ENCODE measurements around the gene PLCB2.

PLCB2 gene

GRCh38 chr15:40344631-40345120, 36.9 kb upstream of the PLCB2 start (continued):
- TF ChIP-seq ZNF692 (tag by site-specific recombination; IDR thresholded peaks at IDR 0.05): no peak

GRCh38 chr15:40344217-40344616, 36.5 kb upstream of the PLCB2 start:
- CTCF ChIA-PET: interaction anchor here (0.6 to 2.9 kb wide), 26 partner anchors 9 to 317 kb away, joined by 3 to 17 read pairs (median 5); partner anchors contain the start of genes DISP2, INAFM2 and KNSTRN
- no peak overlapping the region for H3K27ac ChIP-seq (ENCODE audit: extremely low read depth, low read depth, low read length)
- H3K36me3 ChIP-seq (ENCODE audit: control insufficient read depth in 2 of 2, insufficient read depth in 1 of 2, low read length in 2 of 2): no peaks in the 10 kb centered on the region
- peaks cover 10% of the 10 kb centered on the region; the same call in 1 of the 2 replicates for H3K4me1 ChIP-seq (ENCODE audit: control insufficient read depth, insufficient read depth, low read length)
- H3K9me3 ChIP-seq (ENCODE audit: control insufficient read depth, insufficient read depth, low read depth, low read length): no peaks in the 10 kb centered on the region
- POLR2A ChIA-PET: interaction anchor here (1.5 kb wide), 1 partner anchor 78 kb away, joined by 6 read pairs; no protein-coding TSS in a partner anchor
- TF ChIP-seq ZNF324 (tag by site-specific recombination; IDR thresholded peaks at IDR 0.05) (no peak), ZBTB44 (tag by site-specific recombination; IDR thresholded peaks at IDR 0.05) (no peak), ZNF529 (tag by site-specific recombination; IDR thresholded peaks at IDR 0.05; ENCODE audit: insufficient replicate concordance) (no peak), ZNF548 (tag by site-specific recombination; IDR thresholded peaks at IDR 0.05) (no peak)
- H3K4me3 ChIP-seq (ENCODE audit: low read depth, low read length): no peak overlapping the region

- H3K4me1 ChIP-seq (ENCODE audit: control insufficient read depth, insufficient read depth, low read length): peaks cover 10% of the 10 kb centered on the region; the same call in 1 of the 2 replicates
- no peaks in the 10 kb centered on the region for H3K36me3 ChIP-seq (ENCODE audit: control insufficient read depth in 2 of 2, insufficient read depth in 1 of 2, low read length in 2 of 2)
- no peak for TF ChIP-seq ZNF354C (tag by site-specific recombination; IDR thresholded peaks at IDR 0.05; ENCODE audit: borderline replicate concordance, low read depth)
- no peak for TF ChIP-seq ZNF133 (tag by site-specific recombination; IDR thresholded peaks at IDR 0.05)
- ChIA-PET CTCF (interaction anchor here (0.8 to 2.9 kb wide), 14 partner anchors 10 to 316 kb away, joined by 3 to 17 read pairs (median 6); partner anchors contain the start of genes DISP2 and KNSTRN), POLR2A (interaction anchor here (1.5 kb wide), 1 partner anchor 78 kb away, joined by 6 read pairs; no protein-coding TSS in a partner anchor)
- no peaks in the 10 kb centered on the region for H3K9me3 ChIP-seq (ENCODE audit: control insufficient read depth, insufficient read depth, low read depth, low read length)
- H3K27ac ChIP-seq (ENCODE audit: extremely low read depth, low read depth, low read length): no peak overlapping the region
- H3K4me3 ChIP-seq (ENCODE audit: low read depth, low read length): no peak overlapping the region
These were observed 35.8 kb upstream of the PLCB2 start for GRCh38 chr15:40343512-40343911.

GRCh38 chr15:40342416-40343320, 34.9 kb upstream of the PLCB2 start:
- no peaks in the 10 kb centered on the region for H3K36me3 ChIP-seq (ENCODE audit: control insufficient read depth in 2 of 2, insufficient read depth in 1 of 2, low read length in 2 of 2)
- ChIA-PET CTCF (interaction anchor here (0.8 to 7.1 kb wide), 11 partner anchors 9 to 79 kb away, joined by 3 to 53 read pairs (median 6); partner anchors contain the start of genes DISP2 and KNSTRN), POLR2A (interaction anchor here (1.2 kb wide), 1 partner anchor 20 kb away, joined by 3 read pairs; no protein-coding TSS in a partner anchor)
- TF ChIP-seq PRDM10 (tag by site-specific recombination; IDR thresholded peaks at IDR 0.05) (peak; percentile 72), ZNF530 (tag by site-specific recombination; IDR thresholded peaks at IDR 0.05; ENCODE audit: low read depth) (no peak)
- H3K9me3 ChIP-seq (ENCODE audit: control insufficient read depth, insufficient read depth, low read depth, low read length): no peaks in the 10 kb centered on the region
- no peak overlapping the region for H3K4me3 ChIP-seq (ENCODE audit: low read depth, low read length)
- H3K4me1 ChIP-seq (ENCODE audit: control insufficient read depth, insufficient read depth, low read length): peaks cover 10% of the 10 kb centered on the region; the same call in 1 of the 2 replicates
- H3K27ac ChIP-seq (ENCODE audit: extremely low read depth, low read depth, low read length): no peak overlapping the region
